Mucosa of rectum (tissue), 2 donors: Measurements from ENCODE around the gene PIGH.
"Not testable (repeated sequence)": the region's sequence is repeated elsewhere in the genome, so short reads cannot be mapped to it uniquely, and the experiment has no call there.

Source experiments
- H3K27ac ChIP-seq, 2 donors: one replicate each; pipeline ENCODE4 v1.7.0; 2013; ENCODE audit warnings: inconsistent platforms in 2 of 2, low read depth in 2 of 2, low read length in 2 of 2
- H3K27me3 ChIP-seq, 2 donors: one replicate each; pipeline ENCODE4 v1.7.0; 2013; ENCODE audit warnings: low read length in 2 of 2; ENCODE audit not compliant: control insufficient read depth in 2 of 2, insufficient read depth in 2 of 2
- H3K36me3 ChIP-seq, 2 donors: one replicate each; pipeline ENCODE4 v1.7.0; 2013; ENCODE audit warnings: low read length in 2 of 2; ENCODE audit not compliant: control insufficient read depth in 2 of 2, insufficient read depth in 2 of 2
- H3K4me1 ChIP-seq, 2 donors: one replicate each; pipeline ENCODE4 v1.7.0; 2013; ENCODE audit warnings: low read length in 2 of 2, mild to moderate bottlenecking in 1 of 2; ENCODE audit not compliant: control insufficient read depth in 2 of 2, insufficient read depth in 2 of 2
- H3K4me3 ChIP-seq, 2 donors: one replicate each; pipeline ENCODE4 v1.7.0; 2013; ENCODE audit warnings: low read length in 2 of 2
- H3K9ac ChIP-seq, 2 donors: one replicate each; pipeline ENCODE4 v1.7.0; 2013; ENCODE audit warnings: low read length in 2 of 2, low read depth in 1 of 2, mild to moderate bottlenecking in 1 of 2
- H3K9me3 ChIP-seq, 2 donors: one replicate each; pipeline ENCODE4 v1.7.0; 2013; ENCODE audit warnings: low read length in 2 of 2; ENCODE audit not compliant: control insufficient read depth in 2 of 2
- donor health status: healthy.
- donor health status: Normal muscosa, but diverticular disease.

The PIGH gene

DNA sequence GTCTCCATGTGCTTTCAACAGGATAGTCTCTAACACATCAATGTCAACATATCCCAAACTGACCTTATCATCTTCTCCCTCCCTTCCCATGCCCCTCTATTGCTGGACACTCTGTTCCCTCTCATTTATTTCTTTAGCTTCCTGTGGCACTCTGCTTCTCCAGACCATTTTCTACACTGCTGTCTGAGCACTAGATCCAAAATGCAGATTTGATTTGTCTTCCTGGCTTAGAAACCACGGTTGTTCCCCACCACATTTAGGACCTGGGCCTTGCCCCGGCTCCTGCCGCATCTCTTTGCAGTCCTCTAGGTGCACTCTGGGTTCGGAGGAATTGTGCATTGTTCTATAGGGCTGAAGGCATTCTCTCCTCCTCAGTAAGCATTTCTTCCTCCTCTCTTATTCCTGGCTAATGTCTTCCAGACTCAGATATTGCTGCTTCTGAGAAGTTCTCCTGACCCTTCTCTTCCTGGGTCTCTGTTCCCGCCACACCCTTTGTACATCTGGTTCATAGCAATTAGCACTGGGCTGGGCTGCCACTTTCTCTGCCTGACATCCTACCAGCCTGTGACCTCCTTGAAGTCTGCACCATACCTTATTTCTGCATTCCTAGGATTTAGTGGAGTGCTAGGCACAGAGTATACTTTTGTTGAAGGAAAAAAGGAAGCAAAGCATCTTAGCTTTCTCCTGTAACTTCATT lies 33.5 kb upstream of the PIGH start:
- Histone ChIP-seq H3K9ac (no peak overlapping the region), H3K9me3 (no peaks in the 10 kb centered on the region), H3K27me3 (no peaks in the 10 kb centered on the region), H3K4me3 (no peak overlapping the region), H3K4me1 (no peaks in the 10 kb centered on the region), H3K27ac (no peak overlapping the region), H3K36me3 (no peaks in the 10 kb centered on the region)

DNA sequence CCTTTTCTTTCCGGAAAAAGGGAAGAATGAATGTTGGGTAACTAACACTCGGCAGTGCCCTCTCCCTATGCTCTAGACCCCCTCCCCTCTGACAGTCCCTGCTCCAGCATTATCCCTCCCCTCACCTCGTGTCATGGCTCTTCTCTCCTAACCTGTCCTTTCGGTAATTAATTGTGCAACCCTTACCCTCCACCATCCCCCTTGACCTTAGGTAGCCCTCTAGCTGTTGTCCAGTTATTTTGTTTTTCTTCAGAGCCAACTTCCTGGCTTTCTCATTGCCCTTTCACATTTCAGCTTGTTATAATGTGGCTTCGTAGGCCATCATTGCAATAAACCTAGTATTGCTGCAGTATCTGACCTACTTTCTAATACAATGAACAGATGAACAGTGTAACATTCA lies 30.9 kb upstream of the PIGH start:
- no peak overlapping the region for H3K27ac ChIP-seq
- H3K4me1 ChIP-seq: no peaks in the 10 kb centered on the region
- no peak overlapping the region for H3K4me3 ChIP-seq
- H3K36me3 ChIP-seq: no peaks in the 10 kb centered on the region
- no peak overlapping the region for H3K9ac ChIP-seq
- no peaks in the 10 kb centered on the region for H3K9me3 ChIP-seq
- no peaks in the 10 kb centered on the region for H3K27me3 ChIP-seq

DNA sequence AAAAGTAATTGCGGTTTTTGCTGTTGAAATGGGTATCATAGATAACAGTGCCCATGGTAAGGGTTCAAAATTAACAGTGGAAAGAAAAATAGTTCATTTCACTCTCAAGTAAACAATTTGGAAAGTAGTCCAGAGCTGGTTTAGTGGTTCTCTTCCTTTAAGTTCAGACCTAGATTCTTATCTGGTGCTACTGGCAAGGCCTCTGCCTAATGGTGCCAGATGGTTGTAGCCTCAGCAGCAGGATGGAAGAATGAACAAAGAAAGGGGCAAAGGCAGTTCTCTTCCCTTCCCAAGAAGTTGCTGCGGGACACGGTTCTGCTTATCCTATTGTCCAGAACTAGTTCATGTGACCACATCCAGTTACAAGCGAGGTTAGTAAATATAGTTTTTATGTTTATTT lies 30.1 kb upstream of the PIGH start:
- Histone ChIP-seq H3K36me3 (no peaks in the 10 kb centered on the region), H3K27ac (no peak overlapping the region), H3K4me1 (no peaks in the 10 kb centered on the region), H3K9ac (no peak overlapping the region), H3K27me3 (no peaks in the 10 kb centered on the region), H3K9me3 (no peaks in the 10 kb centered on the region), H3K4me3 (no peak overlapping the region)

DNA sequence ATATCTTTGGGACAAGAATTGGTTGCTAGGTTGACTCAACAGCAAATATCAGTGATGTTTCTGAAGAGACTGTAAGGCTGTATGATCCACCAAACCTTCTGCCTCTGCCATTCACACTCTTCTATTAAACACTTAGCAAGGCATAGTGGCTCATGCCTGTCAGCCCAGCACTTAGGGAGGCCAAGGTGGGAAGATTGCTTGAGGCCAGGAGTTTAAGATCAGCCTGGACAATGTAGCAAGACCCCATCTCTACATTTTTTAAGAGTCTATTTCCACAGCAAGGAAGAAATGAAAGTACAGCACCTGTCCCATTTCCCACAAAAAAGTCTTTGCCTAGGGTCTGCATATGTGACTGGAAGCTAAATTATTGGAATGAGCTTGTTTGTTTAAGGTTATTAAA lies 27.5 kb upstream of the PIGH start:
- no peaks in the 10 kb centered on the region for H3K4me1 ChIP-seq
- H3K27me3 ChIP-seq: no peaks in the 10 kb centered on the region
- no peak overlapping the region for H3K9ac ChIP-seq
- no peaks in the 10 kb centered on the region for H3K9me3 ChIP-seq
- no peaks in the 10 kb centered on the region for H3K36me3 ChIP-seq
- H3K4me3 ChIP-seq: no peak overlapping the region
- H3K27ac ChIP-seq: no peak overlapping the region

DNA sequence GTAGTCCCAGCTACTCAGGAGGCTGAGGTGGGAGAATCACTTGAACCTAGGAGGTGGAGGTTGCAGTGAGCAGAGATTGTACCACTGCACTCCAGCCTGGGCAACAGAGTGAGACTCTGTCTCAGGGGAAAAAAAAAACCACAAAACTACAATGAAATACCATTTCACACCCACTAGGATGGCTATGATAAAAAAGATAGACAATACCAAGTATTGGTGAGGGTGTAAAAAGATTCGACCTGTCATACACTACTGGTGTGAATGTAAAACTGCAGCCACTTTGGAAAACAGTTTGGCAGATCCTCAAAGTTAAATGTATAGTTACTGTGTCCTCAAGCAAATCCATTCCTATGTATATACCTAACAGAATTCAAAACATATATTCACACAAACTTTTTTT lies 26.1 kb upstream of the PIGH start:
- not testable (repeated sequence) for H3K4me1 ChIP-seq, H3K36me3 ChIP-seq, H3K27ac ChIP-seq, H3K9me3 ChIP-seq, H3K9ac ChIP-seq, H3K4me3 ChIP-seq, H3K27me3 ChIP-seq

DNA sequence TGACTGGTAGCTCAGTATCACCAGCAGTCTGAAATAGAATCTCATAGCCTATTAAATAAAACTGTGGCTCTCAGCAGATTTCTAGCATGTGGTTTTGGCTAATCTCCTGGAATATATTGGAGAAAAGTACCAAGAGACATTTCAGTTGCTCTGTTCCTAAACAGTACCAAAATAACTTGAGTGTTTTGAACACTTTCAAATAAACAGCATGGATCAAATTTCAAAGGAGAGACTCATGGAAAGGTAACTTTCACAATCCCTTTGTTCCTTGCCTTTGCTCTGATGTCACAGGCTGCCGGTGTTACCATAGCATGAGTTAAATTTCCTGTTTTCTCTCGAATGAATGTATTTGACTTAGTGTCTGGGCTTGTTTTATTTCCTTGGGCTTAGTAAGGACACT lies 23.0 kb upstream of the PIGH start:
- Histone ChIP-seq H3K9ac (no peak overlapping the region), H3K4me1 (peaks cover 8 to 11% of the 10 kb centered on the region in 2 donors), H3K36me3 (no peaks in the 10 kb centered on the region), H3K27me3 (no peaks in the 10 kb centered on the region), H3K27ac (no peak overlapping the region), H3K9me3 (no peaks in the 10 kb centered on the region), H3K4me3 (no peak overlapping the region)

DNA sequence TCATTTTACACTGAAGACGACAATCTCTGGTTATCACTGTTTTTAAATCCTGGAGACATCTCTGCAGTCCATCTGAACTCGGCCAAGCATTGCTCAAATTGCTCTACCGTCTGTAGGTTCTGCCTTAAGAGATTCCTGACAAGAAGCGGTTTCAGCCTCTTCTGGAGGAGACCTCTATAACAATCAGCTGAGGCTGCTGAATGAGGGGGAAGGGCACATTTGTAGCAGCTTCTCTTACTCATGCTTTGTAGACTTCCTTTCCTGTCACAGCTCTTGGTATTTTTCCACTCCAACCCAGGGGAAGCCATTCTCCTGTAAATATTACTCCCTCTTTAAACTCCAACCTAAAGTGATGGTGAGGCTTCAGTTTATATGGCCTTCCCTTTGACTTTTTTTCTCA lies 22.6 kb upstream of the PIGH start:
- no peaks in the 10 kb centered on the region for H3K9me3 ChIP-seq
- no peaks in the 10 kb centered on the region for H3K27me3 ChIP-seq
- no peak overlapping the region for H3K4me3 ChIP-seq
- no peaks in the 10 kb centered on the region for H3K36me3 ChIP-seq
- H3K9ac ChIP-seq: no peak overlapping the region
- peaks cover 8 to 11% of the 10 kb centered on the region in 2 donors for H3K4me1 ChIP-seq
- no peak overlapping the region for H3K27ac ChIP-seq

DNA sequence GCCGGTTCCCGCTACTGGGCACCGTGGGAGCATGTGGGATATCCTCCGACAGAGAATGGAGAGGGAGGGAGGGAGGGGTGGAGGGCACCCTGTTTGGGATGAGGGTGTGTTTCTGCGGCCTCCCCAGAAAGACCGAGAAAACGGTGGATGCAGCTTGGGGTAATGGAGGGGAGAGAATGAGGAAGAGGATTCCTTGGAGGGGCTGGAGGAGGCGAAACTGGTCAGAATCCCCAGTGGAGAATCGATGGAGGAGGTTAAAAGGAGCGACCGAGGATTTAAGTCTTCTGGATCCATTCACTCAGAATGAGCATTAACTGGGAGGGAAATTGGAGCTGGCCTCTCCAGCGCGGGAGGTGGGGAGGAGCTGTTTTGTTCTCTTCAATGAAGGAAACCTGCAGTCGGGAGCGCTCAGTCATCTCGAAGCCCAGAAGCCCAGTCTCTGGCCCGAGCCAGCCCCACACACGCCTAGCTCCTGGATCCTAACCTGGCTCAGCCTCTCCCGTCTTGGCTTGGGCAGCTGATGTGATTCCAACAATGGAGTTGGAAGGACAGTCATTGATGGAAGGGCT lies 20.2 kb upstream of the PIGH start:
- H3K9me3 ChIP-seq: no peaks in the 10 kb centered on the region
- H3K36me3 ChIP-seq: no peaks in the 10 kb centered on the region
- H3K9ac ChIP-seq: peak overlapping the region in 1 of 2 donors; percentile 84
- peaks cover 8 to 11% of the 10 kb centered on the region in 2 donors for H3K4me1 ChIP-seq
- H3K27me3 ChIP-seq: no peaks in the 10 kb centered on the region
- H3K27ac ChIP-seq: peak overlapping the region in 1 of 2 donors; percentile 38
- peak overlapping the region; percentile 79 to 81 for H3K4me3 ChIP-seq

DNA sequence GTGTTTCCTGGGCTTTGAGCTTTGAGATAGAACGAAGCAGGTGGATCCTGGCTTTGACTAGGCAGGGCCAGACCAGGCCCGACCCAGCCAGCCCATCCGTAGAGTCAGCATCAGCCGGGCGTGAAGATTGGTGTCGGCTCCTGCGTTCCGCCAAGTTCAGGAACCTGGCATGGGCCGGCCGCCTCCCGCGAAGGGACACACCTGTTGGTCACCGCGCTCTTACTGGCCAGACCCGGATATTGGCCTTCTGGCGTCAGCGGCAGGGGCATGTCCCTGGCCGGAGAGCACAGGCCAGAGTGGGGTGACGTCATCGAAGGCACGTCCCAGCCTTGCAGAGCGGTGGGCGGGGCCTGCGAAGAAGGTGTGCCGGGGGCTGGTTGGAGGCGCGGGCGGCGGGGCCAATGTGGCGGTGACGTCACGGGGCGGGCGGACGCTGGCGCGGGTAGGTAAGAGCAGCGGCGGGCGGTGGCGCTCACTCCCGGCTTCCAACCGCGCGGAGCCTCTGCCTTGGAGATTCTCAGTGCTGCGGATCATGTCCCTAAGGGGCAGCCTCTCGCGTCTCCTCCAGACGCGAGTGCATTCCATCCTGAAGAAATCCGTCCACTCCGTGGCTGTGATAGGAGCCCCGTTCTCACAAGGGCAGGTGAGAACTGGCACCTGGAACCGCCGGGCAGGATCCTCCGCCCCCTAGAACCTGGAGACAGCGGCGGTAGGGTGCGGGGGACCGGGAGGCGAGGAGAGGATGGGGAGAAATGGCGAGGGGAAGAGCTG lies 19.6 kb upstream of the PIGH start, which contains the start of gene ARG2:
Gene ARG2, plus strand, starts transcription at position 475 of the 771 bp plus-strand sequence. Its CDS starts 58 bp downstream, at position 533.
- Histone ChIP-seq H3K27me3 (no peaks in the 10 kb centered on the region), H3K27ac (peak within 1 kb of the TSS; percentile 80 to 88), H3K9me3 (no peaks in the 10 kb centered on the region), H3K9ac (peak within 1 kb of the TSS; percentile 77 to 84), H3K4me1 (peaks cover 8 to 11% of the 10 kb centered on the region in 2 donors), H3K36me3 (no peaks in the 10 kb centered on the region), H3K4me3 (peak within 1 kb of the TSS; percentile 79 to 81)

DNA sequence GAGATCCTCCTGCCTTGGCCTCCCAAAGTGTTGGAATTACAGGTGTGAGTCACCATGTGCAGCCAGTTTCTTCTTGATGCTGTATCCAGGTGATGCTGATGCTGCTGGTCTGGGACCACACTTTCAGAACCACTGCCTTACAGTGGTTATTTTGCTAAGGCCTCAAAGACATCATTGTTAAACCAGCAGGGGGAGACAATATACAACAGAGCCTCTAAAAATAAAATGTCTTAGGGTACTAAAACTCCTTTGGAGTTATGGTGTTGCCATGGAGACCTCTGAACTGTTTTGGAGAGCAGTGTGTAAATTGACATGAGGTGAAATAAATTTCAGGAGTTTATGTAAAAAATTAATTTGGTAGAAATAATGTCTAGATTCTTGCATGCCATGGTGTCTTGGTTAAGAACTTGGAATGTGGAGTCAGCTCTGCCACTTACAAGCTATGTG lies 18.6 kb upstream of the PIGH start:
- Histone ChIP-seq H3K9me3 (no peaks in the 10 kb centered on the region), H3K4me1 (peaks cover 8 to 11% of the 10 kb centered on the region in 2 donors), H3K4me3 (no peak overlapping the region), H3K9ac (peak overlapping the region in 1 of 2 donors; percentile 84), H3K27ac (no peak overlapping the region), H3K27me3 (no peaks in the 10 kb centered on the region), H3K36me3 (no peaks in the 10 kb centered on the region)
